H9 (cell line): Measurements from ENCODE around the gene PAX3. TPM values are rescaled to one million over a fixed set of nuclear protein-coding genes. Genes with fewer than 3 reads are reported as not detected.

Source experiments
- DNase-seq: peaks from one replicate; pipeline ENCODE4 v3.0.0-alpha.2; 2017
- H2AFZ ChIP-seq: one replicate; pipeline ENCODE4 v1.6.1; 2013; ENCODE audit warnings: mild to moderate bottlenecking, low read length, control low read depth, moderate library complexity
- H2AK5ac ChIP-seq: 2 replicates; pipeline ENCODE4 v1.6.1; 2013; ENCODE audit warnings: low read length, control low read depth, mixed read lengths; ENCODE audit not compliant: insufficient read length
- H2BK120ac ChIP-seq: one replicate; pipeline ENCODE4 v1.6.1; 2013; ENCODE audit warnings: low read depth, mild to moderate bottlenecking, low read length, control low read depth, inconsistent platforms; ENCODE audit not compliant: poor library complexity, severe bottlenecking
- H2BK12ac ChIP-seq: 2 replicates; pipeline ENCODE4 v1.6.1; 2013; ENCODE audit warnings: low read length, control low read depth, mixed read lengths, low read depth; ENCODE audit not compliant: insufficient read length
- H2BK15ac ChIP-seq: 2 replicates; pipeline ENCODE4 v1.6.1; 2013; ENCODE audit warnings: low read depth, low read length, control low read depth
- H2BK20ac ChIP-seq: one replicate; pipeline ENCODE4 v1.6.1; 2013; ENCODE audit warnings: low read depth, mild to moderate bottlenecking, low read length, control low read depth, inconsistent platforms; ENCODE audit not compliant: poor library complexity, severe bottlenecking
- H2BK5ac ChIP-seq: 2 replicates; pipeline ENCODE4 v1.6.1; 2013; ENCODE audit warnings: low read length, control low read depth, mixed read lengths; ENCODE audit not compliant: insufficient read length
- H3K14ac ChIP-seq: 2 replicates; pipeline ENCODE4 v1.6.1; 2013; ENCODE audit warnings: low read length, control low read depth; ENCODE audit not compliant: insufficient read depth
- H3K18ac ChIP-seq: 2 replicates; pipeline ENCODE4 v1.6.1; 2013; ENCODE audit warnings: low read depth, mild to moderate bottlenecking, mixed read lengths, low read length, control low read depth; ENCODE audit not compliant: insufficient read length
- H3K23ac ChIP-seq: 2 replicates; pipeline ENCODE4 v1.6.1; 2013; ENCODE audit warnings: low read length, control low read depth, mixed read lengths, low read depth; ENCODE audit not compliant: insufficient read length
- H3K23me2 ChIP-seq: 2 replicates; pipeline ENCODE4 v1.6.1; 2013; ENCODE audit warnings: low read depth, mild to moderate bottlenecking, mixed read lengths, low read length, control low read depth; ENCODE audit not compliant: insufficient read length, poor library complexity, severe bottlenecking
- H3K27ac ChIP-seq: 2 replicates; pipeline ENCODE4 v1.5.1; 2013; ENCODE audit warnings: low read length, control low read depth, mixed read lengths, low read depth; ENCODE audit not compliant: insufficient read length
- H3K27me3 ChIP-seq: 2 replicates; pipeline ENCODE4 v1.6.1; 2013; ENCODE audit warnings: low read length, control low read depth, inconsistent platforms; ENCODE audit not compliant: insufficient read depth
- H3K4ac ChIP-seq: 2 replicates; pipeline ENCODE4 v1.6.1; 2013; ENCODE audit warnings: low read depth, mild to moderate bottlenecking, control low read depth, inconsistent platforms, low read length, moderate library complexity
- H3K4me1 ChIP-seq: 2 replicates; pipeline ENCODE4 v1.6.1; 2013; ENCODE audit warnings: low read length, control low read depth, inconsistent platforms; ENCODE audit not compliant: insufficient read depth
- H3K4me2 ChIP-seq: 2 replicates; pipeline ENCODE4 v1.6.1; 2013; ENCODE audit warnings: low read length, control low read depth, mixed read lengths; ENCODE audit not compliant: insufficient read length, insufficient read depth
- H3K56ac ChIP-seq: 2 replicates; pipeline ENCODE4 v1.6.1; 2013; ENCODE audit warnings: low read depth, mild to moderate bottlenecking, mixed read lengths, low read length, control low read depth; ENCODE audit not compliant: insufficient read length
- H3K79me1 ChIP-seq: 2 replicates; pipeline ENCODE4 v1.6.1; 2013; ENCODE audit warnings: low read depth, mild to moderate bottlenecking, moderate library complexity, low read length, control low read depth, inconsistent platforms; ENCODE audit not compliant: insufficient read depth, poor library complexity, severe bottlenecking
- H3K79me2 ChIP-seq: 2 replicates; pipeline ENCODE4 v1.6.1; 2013; ENCODE audit warnings: low read length, control low read depth, inconsistent platforms; ENCODE audit not compliant: insufficient read depth
- H3K9ac ChIP-seq: 2 replicates; pipeline ENCODE4 v1.6.1; 2013; ENCODE audit warnings: low read length, control low read depth, mixed read lengths; ENCODE audit not compliant: insufficient read length; ENCODE audit errors: extremely low read depth
- H3K9me3 ChIP-seq: one replicate; pipeline ENCODE4 v1.6.1; 2013; ENCODE audit warnings: low read depth, low read length, inconsistent platforms; ENCODE audit not compliant: control insufficient read depth
- H3T11ph ChIP-seq: one replicate; pipeline ENCODE4 v1.6.1; 2013; ENCODE audit warnings: mild to moderate bottlenecking, low read length, control low read depth, inconsistent platforms
- H4K20me1 ChIP-seq: one replicate; pipeline ENCODE4 v1.6.1; 2013; ENCODE audit not compliant: control insufficient read depth, insufficient read length, insufficient read depth
- H4K5ac ChIP-seq: 2 replicates; pipeline ENCODE4 v1.6.1; 2013; ENCODE audit warnings: low read depth, mild to moderate bottlenecking, mixed read lengths, low read length, control low read depth; ENCODE audit not compliant: insufficient read length
- H4K8ac ChIP-seq: replicated peaks from 2 replicates; pipeline ENCODE4 v1.6.1; 2013; ENCODE audit warnings: low read length, control low read depth, mixed read lengths, low read depth; ENCODE audit not compliant: insufficient read length
- H4K91ac ChIP-seq: 2 replicates; pipeline ENCODE4 v1.6.1; 2013; ENCODE audit warnings: low read depth, mild to moderate bottlenecking, moderate library complexity, mixed read lengths, low read length, control low read depth; ENCODE audit not compliant: insufficient read length
- H3K27ac Mint-ChIP-seq, 3 experiments: 2 replicates in 2 of 3; 3 replicates in 1 of 3; pipeline ENCODE4 v1.8.0; 2020 to 2021; ENCODE audit warnings: mixed read lengths in 3 of 3, mild to moderate bottlenecking in 1 of 3, moderate library complexity in 1 of 3
- H3K27me3 Mint-ChIP-seq: 2 replicates; pipeline ENCODE4 v1.8.0; 2021; ENCODE audit warnings: low read depth, mild to moderate bottlenecking, moderate library complexity, mixed read lengths
- H3K36me3 Mint-ChIP-seq, 3 experiments: 2 replicates in 2 of 3; 3 replicates in 1 of 3; pipeline ENCODE4 v1.8.0; 2020 to 2021; ENCODE audit warnings: low read depth in 3 of 3, mixed read lengths in 3 of 3; ENCODE audit not compliant: insufficient read depth in 1 of 3
- H3K4me1 Mint-ChIP-seq, 2 experiments: 2 replicates each; pipeline ENCODE4 v1.8.0; 2020; ENCODE audit warnings: mixed read lengths in 2 of 2
- H3K4me3 Mint-ChIP-seq, 2 experiments: 2 replicates in 1 of 2; 3 replicates in 1 of 2; pipeline ENCODE4 v1.8.0; 2020 to 2021; ENCODE audit warnings: mild to moderate bottlenecking in 2 of 2, mixed read lengths in 2 of 2, moderate library complexity in 1 of 2
- H3K9me3 Mint-ChIP-seq, 2 experiments: 2 replicates in 1 of 2; 3 replicates in 1 of 2; pipeline ENCODE4 v1.8.0; 2020; ENCODE audit warnings: mild to moderate bottlenecking in 2 of 2, mixed read lengths in 2 of 2, moderate library complexity in 1 of 2
- WGBS: extraction: QIAGEN DNeasy Blood & Tissue Kit; methylation state at CpG from one replicate; pipeline ENCODE4 v1.1.7; 2013; ENCODE audit warnings: missing lambda C conversion rate, low lambda C conversion rate, mixed read lengths; ENCODE audit not compliant: insufficient read length; ENCODE audit errors: extremely low coverage; 5-methylcytosine and 5-hydroxymethylcytosine counted together
- total RNA-seq: library from RNA; stranded (reverse); gene quantifications from 2 replicates; pipeline ENCODE4 v1.2.1, GENCODE V29; 2021
- TF ChIP-seq, protein P1 (sequence below): fragments of 200-600 bp; sonication (generic); conservative IDR thresholded peaks from 3 replicates; pipeline ENCODE4 v1.8.0; 2021; ENCODE audit warnings: antibody characterized with exemption, mild to moderate bottlenecking

Gene PAX3
- total RNA-seq, 1 experiment from 2014 or later: not detected

DNA sequence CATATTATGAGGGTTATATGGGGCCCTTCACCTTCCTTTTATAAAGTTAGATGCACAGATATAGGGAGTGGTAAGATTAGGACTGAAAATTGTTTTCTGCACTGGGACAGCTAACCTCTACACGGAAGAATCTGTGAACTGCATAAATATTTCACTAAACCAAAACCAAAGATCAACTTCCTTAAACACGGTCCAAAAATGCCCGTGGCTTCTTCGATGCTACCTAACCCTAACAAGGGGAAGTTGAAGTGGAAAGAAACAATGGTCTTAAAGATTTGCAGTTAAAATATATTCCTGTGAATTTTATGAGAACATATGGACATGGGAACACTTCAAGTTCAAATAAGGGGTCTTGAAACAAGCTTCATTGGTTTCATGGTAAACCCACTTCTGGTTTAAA, 33.3 kb upstream of the PAX3 start:
- H2BK5ac ChIP-seq: no peak overlapping the region
- no peak overlapping the region for H2BK120ac ChIP-seq
- no peak overlapping the region for H3K4me3 Mint-ChIP-seq
- peaks cover 9 to 12% of the 10 kb centered on the region in 2 experiments for H3K9me3 Mint-ChIP-seq
- H3K56ac ChIP-seq: no peak overlapping the region
- H3K4me1 ChIP-seq: no peaks in the 10 kb centered on the region
- H4K8ac ChIP-seq: no peak overlapping the region
- no peak overlapping the region for H3K23ac ChIP-seq
- no peak overlapping the region for H2AK5ac ChIP-seq
- no peak overlapping the region for H3T11ph ChIP-seq
- no peak overlapping the region for H3K9ac ChIP-seq
- no peak overlapping the region for H2BK20ac ChIP-seq
- peaks cover 45% of the 10 kb centered on the region for H3K27me3 Mint-ChIP-seq
- H3K23me2 ChIP-seq: no peaks in the 10 kb centered on the region
- H4K20me1 ChIP-seq: no peaks in the 10 kb centered on the region
- no peak overlapping the region for H3K4me2 ChIP-seq
- H3K36me3 Mint-ChIP-seq: peaks cover 0 to 2% (median 0%) of the 10 kb centered on the region in 3 experiments; a peak in 3 of 7 replicates
- no peak overlapping the region for H4K5ac ChIP-seq
- no peak overlapping the region for H3K27ac Mint-ChIP-seq
- DNase-seq: no peak
- no peak overlapping the region for H3K27ac ChIP-seq
- no peak overlapping the region for H2BK12ac ChIP-seq
- no CpG with 5 or more reads among the region's 4 CpGs for WGBS
- no peak overlapping the region for H3K4ac ChIP-seq
- H2AFZ ChIP-seq: no peak overlapping the region
- TF ChIP-seq, protein P1, sequence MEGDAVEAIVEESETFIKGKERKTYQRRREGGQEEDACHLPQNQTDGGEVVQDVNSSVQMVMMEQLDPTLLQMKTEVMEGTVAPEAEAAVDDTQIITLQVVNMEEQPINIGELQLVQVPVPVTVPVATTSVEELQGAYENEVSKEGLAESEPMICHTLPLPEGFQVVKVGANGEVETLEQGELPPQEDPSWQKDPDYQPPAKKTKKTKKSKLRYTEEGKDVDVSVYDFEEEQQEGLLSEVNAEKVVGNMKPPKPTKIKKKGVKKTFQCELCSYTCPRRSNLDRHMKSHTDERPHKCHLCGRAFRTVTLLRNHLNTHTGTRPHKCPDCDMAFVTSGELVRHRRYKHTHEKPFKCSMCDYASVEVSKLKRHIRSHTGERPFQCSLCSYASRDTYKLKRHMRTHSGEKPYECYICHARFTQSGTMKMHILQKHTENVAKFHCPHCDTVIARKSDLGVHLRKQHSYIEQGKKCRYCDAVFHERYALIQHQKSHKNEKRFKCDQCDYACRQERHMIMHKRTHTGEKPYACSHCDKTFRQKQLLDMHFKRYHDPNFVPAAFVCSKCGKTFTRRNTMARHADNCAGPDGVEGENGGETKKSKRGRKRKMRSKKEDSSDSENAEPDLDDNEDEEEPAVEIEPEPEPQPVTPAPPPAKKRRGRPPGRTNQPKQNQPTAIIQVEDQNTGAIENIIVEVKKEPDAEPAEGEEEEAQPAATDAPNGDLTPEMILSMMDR: no peak
- H3K4me1 Mint-ChIP-seq: 0 out of 4 replicates have a peak, but pooled peaks cover 3 to 4% of the 10 kb centered on the region in 2 experiments
- no peaks in the 10 kb centered on the region for H3K79me1 ChIP-seq
- H4K91ac ChIP-seq: no peak overlapping the region
- H2BK15ac ChIP-seq: no peak overlapping the region
- no peaks in the 10 kb centered on the region for H3K27me3 ChIP-seq
- no peak overlapping the region for H3K18ac ChIP-seq
- no peaks in the 10 kb centered on the region for H3K79me2 ChIP-seq
- H3K14ac ChIP-seq: no peak overlapping the region
- H3K9me3 ChIP-seq: no peaks in the 10 kb centered on the region
